Liver (tissue), 3 donors: Measurements from ENCODE around the gene MLXIP.

ENCODE experiments used
- EGR1 ChIP-seq, 2 donors: IDR thresholded peaks; 2 replicates each; pipeline ENCODE4 v1.6.1; 2016 to 2018; ENCODE audit warnings: antibody characterized with exemption in 2 of 2, low read depth in 2 of 2
- FOXA1 ChIP-seq: IDR thresholded peaks from 2 replicates; pipeline ENCODE4 v1.6.1; 2016; ENCODE audit warnings: antibody characterized with exemption
- GABPA ChIP-seq, 2 donors: IDR thresholded peaks in 1 of 2; conservative IDR thresholded peaks in 1 of 2; 2 replicates each; pipeline ENCODE4 v1.6.1; 2016; ENCODE audit warnings: antibody characterized with exemption in 2 of 2, mild to moderate bottlenecking in 1 of 2, moderate library complexity in 1 of 2
- HNF4G ChIP-seq: IDR thresholded peaks from 2 replicates; pipeline ENCODE4 v1.6.1; 2016; ENCODE audit warnings: antibody characterized with exemption
- JUND ChIP-seq, 2 donors: IDR thresholded peaks; 2 replicates each; pipeline ENCODE4 v1.6.1; 2016; ENCODE audit warnings: antibody characterized with exemption in 2 of 2
- RAD21 ChIP-seq, 2 donors: IDR thresholded peaks; 2 replicates each; pipeline ENCODE4 v1.6.1; 2016; ENCODE audit warnings: antibody characterized with exemption in 2 of 2, mild to moderate bottlenecking in 2 of 2
- RXRA ChIP-seq, 2 donors: IDR thresholded peaks; 2 replicates each; pipeline ENCODE4 v1.6.1; 2017 to 2018; ENCODE audit warnings: antibody characterized with exemption in 2 of 2, mild to moderate bottlenecking in 1 of 2
- TAF1 ChIP-seq: conservative IDR thresholded peaks from 2 replicates; pipeline ENCODE4 v1.6.1; 2016; ENCODE audit warnings: antibody characterized with exemption, mild to moderate bottlenecking
- YY1 ChIP-seq: IDR thresholded peaks from 2 replicates; pipeline ENCODE4 v1.6.1; 2016; ENCODE audit warnings: antibody characterized with exemption, mild to moderate bottlenecking
- TF ChIP-seq, protein P1 (sequence below): fragments of 150-350 bp; IDR thresholded peaks from 2 replicates; pipeline ENCODE4 v1.5.1; 2017; ENCODE audit warnings: improper control_type of control experiment, low read depth, low read length; ENCODE audit not compliant: missing input control
- TF ChIP-seq, protein P2 (sequence below): IDR thresholded peaks from 2 replicates; pipeline ENCODE4 v1.6.1; 2016; ENCODE audit warnings: antibody characterized with exemption
- TF ChIP-seq, protein P3 (sequence below): IDR thresholded peaks from 2 replicates; pipeline ENCODE4 v1.6.1; 2016; ENCODE audit warnings: antibody characterized with exemption
- TF ChIP-seq, protein P4 (sequence below): IDR thresholded peaks from 2 replicates; pipeline ENCODE4 v1.6.1; 2016; ENCODE audit warnings: antibody characterized with exemption, mild to moderate bottlenecking
- TF ChIP-seq, protein P5 (sequence below): IDR thresholded peaks from 2 replicates; pipeline ENCODE4 v1.6.1; 2016; ENCODE audit warnings: antibody characterized with exemption
- donor health status: healthy.
- donor health status: healthy.

DNA sequence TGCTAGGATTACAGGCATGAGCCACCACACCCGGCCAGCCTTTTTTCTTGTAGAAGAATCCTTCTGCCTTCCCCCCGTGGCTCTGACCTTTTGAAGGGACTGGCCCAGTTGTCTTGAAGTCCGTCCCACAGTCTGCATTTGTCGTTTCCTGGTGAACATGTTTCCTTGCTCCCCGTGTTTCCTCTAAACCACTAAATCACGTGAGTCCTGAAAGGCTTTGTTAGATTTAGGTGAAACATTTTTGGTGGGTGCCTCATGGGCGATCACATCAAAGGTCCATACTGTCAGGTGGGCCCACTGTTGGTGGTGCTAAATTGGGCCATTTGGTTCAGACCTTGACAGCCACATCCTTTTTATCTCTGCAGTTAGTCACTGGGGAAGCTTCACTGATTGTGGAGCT lies 26.3 kb downstream of the MLXIP start:
- no peak for TF ChIP-seq HNF4G
- TF ChIP-seq, protein P1, sequence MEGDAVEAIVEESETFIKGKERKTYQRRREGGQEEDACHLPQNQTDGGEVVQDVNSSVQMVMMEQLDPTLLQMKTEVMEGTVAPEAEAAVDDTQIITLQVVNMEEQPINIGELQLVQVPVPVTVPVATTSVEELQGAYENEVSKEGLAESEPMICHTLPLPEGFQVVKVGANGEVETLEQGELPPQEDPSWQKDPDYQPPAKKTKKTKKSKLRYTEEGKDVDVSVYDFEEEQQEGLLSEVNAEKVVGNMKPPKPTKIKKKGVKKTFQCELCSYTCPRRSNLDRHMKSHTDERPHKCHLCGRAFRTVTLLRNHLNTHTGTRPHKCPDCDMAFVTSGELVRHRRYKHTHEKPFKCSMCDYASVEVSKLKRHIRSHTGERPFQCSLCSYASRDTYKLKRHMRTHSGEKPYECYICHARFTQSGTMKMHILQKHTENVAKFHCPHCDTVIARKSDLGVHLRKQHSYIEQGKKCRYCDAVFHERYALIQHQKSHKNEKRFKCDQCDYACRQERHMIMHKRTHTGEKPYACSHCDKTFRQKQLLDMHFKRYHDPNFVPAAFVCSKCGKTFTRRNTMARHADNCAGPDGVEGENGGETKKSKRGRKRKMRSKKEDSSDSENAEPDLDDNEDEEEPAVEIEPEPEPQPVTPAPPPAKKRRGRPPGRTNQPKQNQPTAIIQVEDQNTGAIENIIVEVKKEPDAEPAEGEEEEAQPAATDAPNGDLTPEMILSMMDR: no peak
- TF ChIP-seq JUND (IDR thresholded peaks at IDR 0.05): no peak
- TF ChIP-seq, protein P2, sequence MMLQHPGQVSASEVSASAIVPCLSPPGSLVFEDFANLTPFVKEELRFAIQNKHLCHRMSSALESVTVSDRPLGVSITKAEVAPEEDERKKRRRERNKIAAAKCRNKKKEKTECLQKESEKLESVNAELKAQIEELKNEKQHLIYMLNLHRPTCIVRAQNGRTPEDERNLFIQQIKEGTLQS: no peak
- TF ChIP-seq GABPA (IDR thresholded peaks at IDR 0.05 in 1 of 2, conservative IDR thresholded peaks at IDR 0.05 in 1 of 2): no peak
- TF ChIP-seq RAD21 (IDR thresholded peaks at IDR 0.05): no peak
- no peak for TF ChIP-seq FOXA1
- TF ChIP-seq TAF1: no peak
- TF ChIP-seq, protein P3, sequence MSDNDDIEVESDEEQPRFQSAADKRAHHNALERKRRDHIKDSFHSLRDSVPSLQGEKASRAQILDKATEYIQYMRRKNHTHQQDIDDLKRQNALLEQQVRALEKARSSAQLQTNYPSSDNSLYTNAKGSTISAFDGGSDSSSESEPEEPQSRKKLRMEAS: no peak
- TF ChIP-seq, protein P4, sequence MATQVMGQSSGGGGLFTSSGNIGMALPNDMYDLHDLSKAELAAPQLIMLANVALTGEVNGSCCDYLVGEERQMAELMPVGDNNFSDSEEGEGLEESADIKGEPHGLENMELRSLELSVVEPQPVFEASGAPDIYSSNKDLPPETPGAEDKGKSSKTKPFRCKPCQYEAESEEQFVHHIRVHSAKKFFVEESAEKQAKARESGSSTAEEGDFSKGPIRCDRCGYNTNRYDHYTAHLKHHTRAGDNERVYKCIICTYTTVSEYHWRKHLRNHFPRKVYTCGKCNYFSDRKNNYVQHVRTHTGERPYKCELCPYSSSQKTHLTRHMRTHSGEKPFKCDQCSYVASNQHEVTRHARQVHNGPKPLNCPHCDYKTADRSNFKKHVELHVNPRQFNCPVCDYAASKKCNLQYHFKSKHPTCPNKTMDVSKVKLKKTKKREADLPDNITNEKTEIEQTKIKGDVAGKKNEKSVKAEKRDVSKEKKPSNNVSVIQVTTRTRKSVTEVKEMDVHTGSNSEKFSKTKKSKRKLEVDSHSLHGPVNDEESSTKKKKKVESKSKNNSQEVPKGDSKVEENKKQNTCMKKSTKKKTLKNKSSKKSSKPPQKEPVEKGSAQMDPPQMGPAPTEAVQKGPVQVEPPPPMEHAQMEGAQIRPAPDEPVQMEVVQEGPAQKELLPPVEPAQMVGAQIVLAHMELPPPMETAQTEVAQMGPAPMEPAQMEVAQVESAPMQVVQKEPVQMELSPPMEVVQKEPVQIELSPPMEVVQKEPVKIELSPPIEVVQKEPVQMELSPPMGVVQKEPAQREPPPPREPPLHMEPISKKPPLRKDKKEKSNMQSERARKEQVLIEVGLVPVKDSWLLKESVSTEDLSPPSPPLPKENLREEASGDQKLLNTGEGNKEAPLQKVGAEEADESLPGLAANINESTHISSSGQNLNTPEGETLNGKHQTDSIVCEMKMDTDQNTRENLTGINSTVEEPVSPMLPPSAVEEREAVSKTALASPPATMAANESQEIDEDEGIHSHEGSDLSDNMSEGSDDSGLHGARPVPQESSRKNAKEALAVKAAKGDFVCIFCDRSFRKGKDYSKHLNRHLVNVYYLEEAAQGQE: no peak
- TF ChIP-seq EGR1 (IDR thresholded peaks at IDR 0.05; ENCODE audit: low read depth in 2 of 2): no peak
- TF ChIP-seq RXRA (IDR thresholded peaks at IDR 0.05): no peak
- TF ChIP-seq, protein P5, sequence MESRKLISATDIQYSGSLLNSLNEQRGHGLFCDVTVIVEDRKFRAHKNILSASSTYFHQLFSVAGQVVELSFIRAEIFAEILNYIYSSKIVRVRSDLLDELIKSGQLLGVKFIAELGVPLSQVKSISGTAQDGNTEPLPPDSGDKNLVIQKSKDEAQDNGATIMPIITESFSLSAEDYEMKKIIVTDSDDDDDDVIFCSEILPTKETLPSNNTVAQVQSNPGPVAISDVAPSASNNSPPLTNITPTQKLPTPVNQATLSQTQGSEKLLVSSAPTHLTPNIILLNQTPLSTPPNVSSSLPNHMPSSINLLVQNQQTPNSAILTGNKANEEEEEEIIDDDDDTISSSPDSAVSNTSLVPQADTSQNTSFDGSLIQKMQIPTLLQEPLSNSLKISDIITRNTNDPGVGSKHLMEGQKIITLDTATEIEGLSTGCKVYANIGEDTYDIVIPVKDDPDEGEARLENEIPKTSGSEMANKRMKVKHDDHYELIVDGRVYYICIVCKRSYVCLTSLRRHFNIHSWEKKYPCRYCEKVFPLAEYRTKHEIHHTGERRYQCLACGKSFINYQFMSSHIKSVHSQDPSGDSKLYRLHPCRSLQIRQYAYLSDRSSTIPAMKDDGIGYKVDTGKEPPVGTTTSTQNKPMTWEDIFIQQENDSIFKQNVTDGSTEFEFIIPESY: no peak
- TF ChIP-seq YY1: no peak
